T-helper 2 cell treated with Interferon-gamma antibody and Interleukin-4, amounts not matched to agents 5 μg/mL and 100 μg/mL, for 36 hours (primary cell): Measurements from ENCODE around the gene IZUMO1.
"Not testable (repeated sequence)": the region's sequence is repeated elsewhere in the genome, so short reads cannot be mapped to it uniquely, and the experiment has no call there.

Source experiments
- DNase-seq: peaks from one replicate; pipeline ENCODE4 v3.0.0; 2021; ENCODE audit warnings: low spot score
- H3K27ac Mint-ChIP-seq: one replicate; pipeline ENCODE4 v1.8.0; 2021; ENCODE audit warnings: mild to moderate bottlenecking, mixed read lengths
- H3K27me3 Mint-ChIP-seq: one replicate; pipeline ENCODE4 v1.8.0; 2021; ENCODE audit warnings: low read depth, mixed read lengths
- H3K36me3 Mint-ChIP-seq: one replicate; pipeline ENCODE4 v1.8.0; 2021; ENCODE audit warnings: low read depth, mixed read lengths
- H3K4me1 Mint-ChIP-seq: one replicate; pipeline ENCODE4 v1.8.0; 2021; ENCODE audit warnings: low read depth, mixed read lengths
- H3K4me3 Mint-ChIP-seq: one replicate; pipeline ENCODE4 v1.8.0; 2022; ENCODE audit warnings: mild to moderate bottlenecking, moderate library complexity, mixed read lengths
- H3K9me3 Mint-ChIP-seq: one replicate; pipeline ENCODE4 v1.8.0; 2021; ENCODE audit warnings: mixed read lengths

The IZUMO1 gene

DNA sequence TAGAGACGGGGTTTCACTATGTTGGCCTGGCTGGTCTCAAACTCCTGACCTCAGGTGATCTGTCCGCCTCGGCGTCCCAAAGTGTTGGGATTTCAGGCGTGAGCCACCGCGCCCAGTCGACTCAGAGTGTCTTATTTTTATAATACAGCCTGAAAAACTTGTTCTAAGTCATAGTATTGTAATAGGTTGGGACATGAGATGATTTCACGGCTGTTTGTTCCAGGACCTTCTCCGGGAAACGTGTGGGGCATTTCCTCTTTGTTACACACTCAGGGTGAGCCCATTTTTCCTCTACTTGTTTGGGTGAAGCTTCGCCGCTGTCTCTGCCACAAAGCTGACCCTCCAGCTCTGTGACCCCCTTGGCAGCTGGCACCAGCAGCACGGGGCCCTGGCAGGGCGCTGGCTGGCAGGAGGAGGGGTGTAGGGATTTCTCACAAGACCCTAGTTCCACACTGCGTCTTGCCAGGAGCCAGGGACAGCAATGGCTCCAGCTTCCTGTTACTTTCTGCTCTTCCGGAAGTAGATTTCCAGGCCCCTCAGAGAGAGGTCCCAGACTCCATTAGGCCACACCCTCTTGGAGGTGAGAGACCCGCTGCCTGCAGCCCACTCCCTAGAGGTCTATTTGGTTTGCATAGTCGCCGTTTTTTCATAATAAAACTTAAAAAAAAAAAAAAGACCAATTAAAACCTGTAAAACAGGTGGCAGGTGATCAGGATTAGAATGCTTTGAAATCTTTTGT lies 24.2 kb upstream of the IZUMO1 start:
- H3K4me3 Mint-ChIP-seq, result no peak overlapping the region
- no peaks in the 10 kb centered on the region for H3K4me1 Mint-ChIP-seq
- no peak overlapping the region for H3K27ac Mint-ChIP-seq
- no peaks in the 10 kb centered on the region for H3K9me3 Mint-ChIP-seq
- DNase-seq, result no peak
- H3K27me3 Mint-ChIP-seq, result peaks cover 10% of the 10 kb centered on the region
- H3K36me3 Mint-ChIP-seq, result no peaks in the 10 kb centered on the region

DNA sequence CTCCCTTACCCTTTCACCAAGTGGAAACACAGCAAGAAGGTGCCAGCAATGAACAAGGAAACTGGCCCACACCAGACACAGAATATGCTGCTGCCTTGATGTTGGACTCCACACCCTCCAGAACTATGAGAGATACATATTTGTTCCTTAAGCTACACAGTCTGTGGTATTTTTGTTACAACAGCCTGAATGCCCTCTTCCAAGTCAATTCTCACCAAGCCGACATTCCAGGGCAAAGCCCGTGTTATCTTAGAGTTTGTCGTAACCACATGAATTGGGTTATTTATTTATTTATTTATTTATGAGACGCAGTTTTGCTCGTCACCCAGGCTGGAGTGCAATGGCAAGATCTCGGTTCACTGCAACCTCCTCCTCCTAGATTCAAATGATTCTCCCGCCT lies 23.6 kb upstream of the IZUMO1 start:
- H3K36me3 Mint-ChIP-seq, result no peaks in the 10 kb centered on the region
- DNase-seq, result no peak
- no peak overlapping the region for H3K27ac Mint-ChIP-seq
- peaks cover 10% of the 10 kb centered on the region for H3K27me3 Mint-ChIP-seq
- no peaks in the 10 kb centered on the region for H3K9me3 Mint-ChIP-seq
- H3K4me1 Mint-ChIP-seq, result no peaks in the 10 kb centered on the region
- H3K4me3 Mint-ChIP-seq, result no peak overlapping the region

DNA sequence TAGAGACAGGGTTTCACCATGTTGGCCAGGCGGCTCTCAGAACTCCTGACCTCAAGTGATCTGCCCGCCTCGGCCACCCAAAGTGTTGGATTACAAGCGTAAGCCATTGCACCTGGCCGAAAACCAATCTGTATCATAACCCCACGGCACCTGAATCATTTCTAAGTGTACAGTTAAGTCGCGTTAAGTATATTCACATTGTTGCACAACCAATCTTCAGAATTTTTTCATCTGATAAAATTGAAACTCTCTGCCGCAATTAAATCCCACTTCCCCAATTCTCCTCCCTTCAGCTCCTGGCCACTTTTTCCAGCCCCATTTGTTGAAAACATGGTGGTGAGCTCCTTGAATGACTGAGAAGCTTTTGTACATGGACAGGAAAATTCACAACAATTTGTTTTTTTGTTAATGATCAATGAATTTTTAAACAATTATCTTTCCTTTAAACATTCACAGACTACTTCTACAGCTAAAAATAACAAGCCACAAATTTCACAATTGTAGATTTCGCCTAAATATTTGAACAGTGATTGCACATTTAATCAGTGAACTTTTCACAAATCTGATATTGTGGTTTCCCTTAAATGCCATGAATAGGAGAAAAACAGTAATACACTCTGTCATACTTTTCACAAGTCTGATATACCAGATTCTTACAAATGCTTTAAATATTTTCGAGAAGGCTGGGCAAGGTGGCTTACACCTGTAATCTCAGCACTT lies 22.4 kb upstream of the IZUMO1 start:
- Mint-ChIP-seq H3K27me3 (peaks cover 11% of the 10 kb centered on the region), H3K9me3 (no peaks in the 10 kb centered on the region)

DNA sequence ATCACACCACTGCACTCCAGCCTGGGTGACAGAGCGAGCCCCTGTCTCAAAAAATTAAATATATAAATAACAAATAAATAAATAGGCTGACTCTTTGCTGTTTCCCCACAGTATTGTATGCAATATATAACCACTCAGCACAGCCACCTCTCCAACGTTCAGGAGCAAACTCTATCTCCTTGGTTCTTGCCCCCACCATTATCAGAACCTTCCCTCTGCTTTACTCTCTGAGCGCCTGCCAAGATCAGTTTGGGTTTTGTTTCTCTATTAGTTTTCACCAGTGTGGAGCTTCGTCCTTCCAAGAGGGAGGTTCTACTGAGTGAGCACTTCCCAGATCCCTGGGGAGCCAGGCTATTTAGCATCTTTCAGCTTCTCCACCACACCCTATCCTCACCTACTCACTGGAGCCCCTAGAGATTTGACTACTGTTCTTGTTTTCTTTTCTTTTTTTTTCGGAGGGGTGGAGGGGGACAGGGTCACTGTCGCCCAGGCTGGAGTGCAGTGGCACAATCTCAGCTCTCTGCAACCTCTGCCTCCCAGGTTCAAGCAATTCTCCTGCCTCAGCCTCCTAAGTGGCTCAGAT lies 21.6 kb upstream of the IZUMO1 start:
- H3K4me3 Mint-ChIP-seq, H3K36me3 Mint-ChIP-seq, H3K27ac Mint-ChIP-seq, H3K9me3 Mint-ChIP-seq, H3K4me1 Mint-ChIP-seq, DNase-seq: not testable (repeated sequence)
- H3K27me3 Mint-ChIP-seq, result peaks cover 11% of the 10 kb centered on the region

More for the DNA sequence above, 22.4 kb upstream of the IZUMO1 start:
- no peaks in the 10 kb centered on the region for H3K36me3 Mint-ChIP-seq
- no peak overlapping the region for H3K4me3 Mint-ChIP-seq
- no peak overlapping the region for H3K27ac Mint-ChIP-seq
- DNase-seq, result no peak
- no peaks in the 10 kb centered on the region for H3K4me1 Mint-ChIP-seq

DNA sequence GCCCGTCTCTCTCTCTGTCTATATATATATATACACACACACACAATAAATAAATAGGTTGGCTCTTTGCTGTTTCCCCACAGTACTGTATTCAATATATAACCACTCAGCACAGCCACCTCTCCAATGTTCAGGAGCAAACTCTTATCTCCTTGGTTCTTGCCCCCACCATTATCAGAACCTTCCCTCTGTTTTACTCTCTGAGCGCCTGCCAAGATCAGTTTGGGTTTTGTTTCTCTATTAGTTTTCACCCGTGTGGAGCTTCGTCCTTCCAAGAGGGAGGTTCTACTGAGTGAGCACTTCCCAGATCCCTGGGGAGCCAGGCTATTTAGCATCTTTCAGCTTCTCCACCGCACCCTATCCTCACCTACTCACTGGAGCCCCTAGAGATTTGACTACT lies 19.1 kb upstream of the IZUMO1 start:
- H3K9me3 Mint-ChIP-seq, H3K4me3 Mint-ChIP-seq, DNase-seq, H3K4me1 Mint-ChIP-seq, H3K36me3 Mint-ChIP-seq, H3K27ac Mint-ChIP-seq: not testable (repeated sequence)
- H3K27me3 Mint-ChIP-seq, result peaks cover 23% of the 10 kb centered on the region

DNA sequence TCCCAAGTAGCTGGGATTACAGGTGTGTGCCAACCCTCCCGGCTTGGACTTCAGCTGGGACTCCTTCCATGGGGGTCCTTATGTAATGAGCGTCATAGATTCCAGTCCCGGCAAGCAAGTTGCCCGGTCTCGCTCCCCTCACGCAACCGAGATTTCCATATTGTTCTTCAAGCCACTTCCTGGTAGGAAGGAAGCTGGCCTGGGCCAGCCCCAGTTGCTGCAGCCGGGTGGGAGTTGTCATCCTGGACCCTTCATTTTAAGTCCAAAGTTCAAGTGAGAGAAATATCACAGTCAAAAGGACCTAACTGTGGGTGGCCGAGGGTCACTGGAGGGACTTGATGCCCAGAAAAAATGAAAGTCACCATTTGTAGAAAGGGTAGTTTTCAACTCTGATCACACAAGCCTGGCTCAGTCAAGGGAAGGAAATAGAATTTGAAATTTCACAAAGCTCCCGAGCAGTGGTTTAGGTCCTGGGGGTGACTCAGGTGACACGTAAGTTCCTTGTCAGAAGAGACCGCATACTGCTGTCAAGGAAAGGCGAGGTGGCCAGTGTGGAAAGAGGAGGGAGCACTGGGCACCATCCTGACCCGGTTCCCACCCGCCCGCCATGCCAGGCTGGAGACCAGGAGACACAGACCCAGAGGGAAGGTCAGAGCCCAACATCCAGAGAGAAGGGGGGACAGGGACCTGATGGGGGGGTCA lies 13.9 kb upstream of the IZUMO1 start:
- H3K27ac Mint-ChIP-seq, result no peak overlapping the region
- H3K4me3 Mint-ChIP-seq, result peak overlapping the region; percentile 21
- peaks cover 7% of the 10 kb centered on the region for H3K4me1 Mint-ChIP-seq
- H3K36me3 Mint-ChIP-seq, result no peaks in the 10 kb centered on the region
- H3K27me3 Mint-ChIP-seq, result peaks cover 18% of the 10 kb centered on the region
- DNase-seq, result no peak
- H3K9me3 Mint-ChIP-seq, result no peaks in the 10 kb centered on the region

DNA sequence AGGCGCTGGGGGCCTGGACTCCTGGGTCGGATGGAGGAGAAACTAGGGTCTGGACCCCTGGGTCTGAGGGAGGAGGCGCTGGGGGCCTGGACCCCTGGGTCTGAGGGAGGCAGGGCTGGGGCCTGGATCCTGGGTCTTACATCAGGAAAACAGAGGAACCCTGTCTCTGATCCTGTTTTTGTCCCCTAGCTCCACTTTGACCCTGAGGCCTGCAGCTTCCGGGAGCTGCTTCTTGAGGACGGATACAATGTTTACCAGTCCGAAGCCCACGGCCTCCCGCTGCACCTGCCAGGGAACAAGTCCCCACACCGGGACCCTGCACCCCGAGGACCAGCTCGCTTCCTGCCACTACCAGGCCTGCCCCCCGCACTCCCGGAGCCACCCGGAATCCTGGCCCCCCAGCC lies 11.0 kb upstream of the IZUMO1 start:
- Mint-ChIP-seq H3K4me3 (no peak overlapping the region), H3K27me3 (peaks cover 36% of the 10 kb centered on the region), H3K9me3 (no peaks in the 10 kb centered on the region), H3K36me3 (no peaks in the 10 kb centered on the region), H3K27ac (no peak overlapping the region), H3K4me1 (peaks cover 13% of the 10 kb centered on the region)
- no peak for DNase-seq

DNA sequence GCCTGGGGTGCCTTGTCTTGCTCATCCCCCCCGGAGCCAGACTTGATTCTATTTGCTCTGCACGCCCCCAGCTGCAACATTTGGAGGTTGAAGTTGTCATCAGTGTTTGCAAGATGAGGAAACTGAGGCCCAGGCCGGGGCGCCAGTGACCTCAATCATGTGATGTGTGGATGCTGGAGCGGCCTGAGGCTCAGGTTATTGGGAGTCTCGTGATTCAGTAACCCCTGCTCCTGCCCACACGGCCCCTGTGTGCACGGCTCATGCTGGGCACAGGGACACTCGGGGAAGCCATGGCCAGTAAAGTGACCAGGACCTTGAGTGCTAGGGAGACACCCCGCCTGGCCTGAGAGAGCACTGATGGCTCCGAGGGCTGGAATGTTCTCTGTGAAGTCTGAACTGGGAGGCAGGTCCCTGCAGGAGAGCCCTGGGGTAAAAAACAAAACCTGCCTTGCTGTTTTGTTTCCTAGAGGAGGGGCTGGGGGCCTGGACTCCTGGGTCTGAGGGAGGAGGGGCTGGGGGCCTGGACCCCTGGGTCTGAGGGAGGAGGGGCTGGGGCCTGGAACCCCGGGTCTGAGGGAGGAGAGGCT lies 10.5 kb upstream of the IZUMO1 start:
- no peak for DNase-seq
- H3K27ac Mint-ChIP-seq, result no peak overlapping the region
- no peaks in the 10 kb centered on the region for H3K9me3 Mint-ChIP-seq
- H3K27me3 Mint-ChIP-seq, result peaks cover 34% of the 10 kb centered on the region
- no peaks in the 10 kb centered on the region for H3K36me3 Mint-ChIP-seq
- no peak overlapping the region for H3K4me3 Mint-ChIP-seq
- peaks cover 14% of the 10 kb centered on the region for H3K4me1 Mint-ChIP-seq

DNA sequence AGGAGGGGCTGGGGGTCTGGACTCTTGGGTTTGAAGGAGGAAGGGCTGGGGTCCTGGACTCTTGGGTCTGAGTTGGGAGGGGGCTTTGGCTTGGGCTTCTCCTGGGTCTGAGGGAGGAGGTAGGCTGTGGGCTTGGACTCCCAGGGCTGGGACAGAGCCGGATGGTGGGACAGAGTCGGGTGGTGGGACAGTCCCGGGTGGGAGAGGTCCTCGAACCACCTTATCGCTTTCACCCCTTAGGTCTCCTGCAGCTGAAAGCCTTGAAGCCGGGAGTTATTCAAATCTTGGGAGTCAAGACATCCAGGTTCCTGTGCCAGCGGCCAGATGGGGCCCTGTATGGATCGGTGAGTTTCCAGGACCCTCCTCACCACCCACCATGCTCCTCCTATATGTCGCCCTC lies 10.0 kb upstream of the IZUMO1 start:
- no peak for DNase-seq
- Mint-ChIP-seq H3K4me3 (no peak overlapping the region), H3K4me1 (peaks cover 16% of the 10 kb centered on the region), H3K9me3 (no peaks in the 10 kb centered on the region), H3K36me3 (no peaks in the 10 kb centered on the region), H3K27ac (no peak overlapping the region), H3K27me3 (peaks cover 37% of the 10 kb centered on the region)

DNA sequence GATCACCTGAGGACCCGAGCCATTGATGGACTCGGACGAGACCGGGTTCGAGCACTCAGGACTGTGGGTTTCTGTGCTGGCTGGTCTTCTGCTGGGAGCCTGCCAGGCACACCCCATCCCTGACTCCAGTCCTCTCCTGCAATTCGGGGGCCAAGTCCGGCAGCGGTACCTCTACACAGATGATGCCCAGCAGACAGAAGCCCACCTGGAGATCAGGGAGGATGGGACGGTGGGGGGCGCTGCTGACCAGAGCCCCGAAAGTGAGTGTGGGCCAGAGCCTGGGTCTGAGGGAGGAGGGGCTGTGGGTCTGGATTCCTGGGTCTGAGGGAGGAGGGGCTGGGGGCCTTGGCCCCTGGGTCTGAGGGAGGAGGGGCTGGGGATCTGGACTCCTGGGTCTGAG lies 9.5 kb upstream of the IZUMO1 start:
- Mint-ChIP-seq H3K4me3 (no peak overlapping the region), H3K27me3 (peaks cover 34% of the 10 kb centered on the region), H3K4me1 (peaks cover 17% of the 10 kb centered on the region), H3K36me3 (no peaks in the 10 kb centered on the region), H3K9me3 (no peaks in the 10 kb centered on the region), H3K27ac (no peak overlapping the region)
- no peak for DNase-seq

DNA sequence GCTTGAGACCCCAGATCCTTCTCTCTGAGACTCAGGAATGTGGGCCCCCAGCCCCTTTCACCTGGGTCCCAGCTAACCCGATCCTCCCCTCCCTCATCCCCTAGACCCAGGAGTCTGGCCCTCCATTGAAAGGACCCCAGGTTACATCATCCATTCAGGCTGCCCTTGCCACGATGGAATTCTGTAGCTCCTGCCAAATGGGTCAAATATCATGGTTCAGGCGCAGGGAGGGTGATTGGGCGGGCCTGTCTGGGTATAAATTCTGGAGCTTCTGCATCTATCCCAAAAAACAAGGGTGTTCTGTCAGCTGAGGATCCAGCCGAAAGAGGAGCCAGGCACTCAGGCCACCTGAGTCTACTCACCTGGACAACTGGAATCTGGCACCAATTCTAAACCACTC lies 9.1 kb upstream of the IZUMO1 start:
- H3K4me3 Mint-ChIP-seq, result no peak overlapping the region
- peaks cover 34% of the 10 kb centered on the region for H3K27me3 Mint-ChIP-seq
- H3K36me3 Mint-ChIP-seq, result no peaks in the 10 kb centered on the region
- H3K4me1 Mint-ChIP-seq, result peaks cover 18% of the 10 kb centered on the region
- H3K9me3 Mint-ChIP-seq, result no peaks in the 10 kb centered on the region
- H3K27ac Mint-ChIP-seq, result no peak overlapping the region
- DNase-seq, result no peak

DNA sequence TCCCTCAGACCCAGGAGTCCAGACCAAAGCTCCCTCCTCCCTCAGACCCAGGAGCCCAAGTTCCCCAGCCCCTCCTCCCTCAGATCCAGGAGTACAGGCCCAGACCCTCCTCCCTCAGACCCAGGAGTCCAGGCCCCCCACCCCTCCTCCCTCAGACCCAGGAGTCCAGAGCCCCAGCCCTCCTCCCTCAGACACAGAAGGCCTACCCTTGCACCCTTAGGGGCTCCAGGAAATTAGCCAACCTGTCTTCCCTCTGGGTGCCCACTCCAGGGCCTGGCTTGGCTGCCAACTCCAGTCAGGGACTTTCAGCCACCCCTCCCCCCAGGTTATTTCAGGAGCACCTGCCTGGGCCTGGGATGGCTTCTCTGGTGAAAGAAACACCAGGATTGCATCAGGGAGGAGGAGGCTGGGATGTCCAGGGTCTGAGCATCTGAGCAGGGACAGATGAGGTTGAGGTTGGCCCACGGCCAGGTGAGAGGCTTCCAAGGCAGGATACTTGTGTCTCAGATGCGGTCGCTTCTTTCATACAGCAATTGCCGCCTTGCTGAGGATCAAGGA lies 8.5 kb upstream of the IZUMO1 start, which contains the start of gene FGF21:
Gene FGF21, plus strand, starts transcription at position 441 of the 558 bp plus-strand sequence. CDS start 713 bp downstream, outside the sequence.
- Mint-ChIP-seq H3K27me3 (peaks cover 29% of the 10 kb centered on the region), H3K9me3 (no peaks in the 10 kb centered on the region), H3K4me3 (no peak within 1 kb of the TSS), H3K36me3 (no peaks in the 10 kb centered on the region), H3K27ac (no peak within 1 kb of the TSS), H3K4me1 (peaks cover 13% of the 10 kb centered on the region)
- DNase-seq, result no peak

DNA sequence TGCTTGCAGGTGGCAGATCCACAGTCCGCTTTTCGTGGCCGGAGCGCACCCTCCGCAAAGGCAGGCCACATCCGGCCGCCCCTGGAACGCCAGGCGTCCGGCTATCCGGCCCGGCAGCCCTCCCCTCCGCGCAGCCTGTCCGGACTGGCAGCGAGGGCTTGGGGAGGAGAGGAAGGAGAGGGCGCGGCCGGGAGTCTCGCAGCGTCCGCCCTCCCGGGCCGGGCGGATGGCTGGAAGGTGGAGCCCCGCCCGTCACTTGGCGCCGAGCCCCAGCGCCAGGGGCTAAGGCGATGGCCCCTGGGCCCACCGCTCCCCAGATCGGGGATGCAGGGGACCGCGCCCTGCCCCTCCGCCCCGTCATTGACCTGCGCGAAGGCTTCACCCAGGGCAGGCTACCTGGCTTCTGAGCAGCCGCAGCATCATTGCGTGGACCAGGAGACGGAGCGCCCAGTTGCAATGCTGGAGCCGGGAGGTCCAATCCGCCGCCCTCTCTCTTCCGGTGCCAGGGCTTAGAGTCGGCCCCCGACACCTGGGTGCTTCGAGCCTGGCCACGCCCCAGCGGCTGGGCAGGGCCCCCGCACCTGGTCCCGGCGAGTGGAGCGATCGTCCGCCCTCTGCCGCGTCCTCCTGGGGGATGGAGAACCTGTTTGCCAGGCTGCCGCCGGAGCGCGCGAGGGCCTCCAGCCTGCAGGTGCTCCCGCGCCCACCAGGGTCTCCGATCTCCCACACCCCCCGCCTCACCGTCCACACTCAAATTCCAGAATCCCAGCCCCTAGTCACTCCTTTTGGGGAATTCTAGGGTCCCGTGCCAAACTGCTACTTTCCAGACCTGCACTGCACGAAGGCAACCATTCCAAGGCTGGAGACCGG lies 6.0 kb upstream of the IZUMO1 start, which contains the start of gene FUT1:
Gene FUT1, minus strand, starts transcription at position 146 of the 870 bp plus-strand sequence. CDS start 1,360 bp downstream, outside the sequence.
- Mint-ChIP-seq H3K9me3 (no peaks in the 10 kb centered on the region), H3K4me1 (peaks cover 15% of the 10 kb centered on the region), H3K36me3 (no peaks in the 10 kb centered on the region), H3K4me3 (peak within 1 kb of the TSS; percentile 82), H3K27me3 (peaks cover 29% of the 10 kb centered on the region), H3K27ac (peak within 1 kb of the TSS; percentile 55)
- peak; percentile 35 for DNase-seq
